Bronchial epithelial cell (primary cell): Measurements from ENCODE around the gene EPSTI1. TPM values are rescaled to one million over a fixed set of nuclear protein-coding genes. Genes with fewer than 3 reads are reported as not detected.

Source experiments
- DNase-seq: peaks from one replicate; pipeline ENCODE4 v3.0.0-alpha.2; 2010; ENCODE audit warnings: low read depth
- FAIRE-seq: peaks from 2 replicates; lab custom pipeline; 2011; peaks lifted over from hg19 to GRCh38; lab: Jason Lieb, UNC
- H3K27me3 ChIP-seq: 2 replicates; pipeline ENCODE4 v1.5.1; 2011; ENCODE audit warnings: low read length; ENCODE audit not compliant: control insufficient read depth, insufficient read depth
- H3K36me3 ChIP-seq: 2 replicates; pipeline ENCODE4 v1.5.1; 2011; ENCODE audit warnings: low read length; ENCODE audit not compliant: control insufficient read depth, insufficient read depth
- H3K4me3 ChIP-seq: 2 replicates; pipeline ENCODE4 v1.5.1; 2011; ENCODE audit warnings: mild to moderate bottlenecking, low read depth, low read length, control low read depth
- total RNA-seq: library from RNA; depleted of rRNA; stranded (reverse); fragments of >200 nt; gene quantifications from 2 replicates; pipeline ENCODE4 v1.2.1, GENCODE V29; 2014
- TF ChIP-seq, protein P1 (sequence below): IDR thresholded peaks from 2 replicates; pipeline ENCODE4 v1.5.1; 2011; ENCODE audit warnings: mild to moderate bottlenecking, moderate library complexity, low read length, control low read depth, inconsistent platforms; ENCODE audit not compliant: insufficient read depth, severe bottlenecking

Gene EPSTI1
- total RNA-seq, 1 donor from 2014 or later = 0.53 TPM

DNA sequence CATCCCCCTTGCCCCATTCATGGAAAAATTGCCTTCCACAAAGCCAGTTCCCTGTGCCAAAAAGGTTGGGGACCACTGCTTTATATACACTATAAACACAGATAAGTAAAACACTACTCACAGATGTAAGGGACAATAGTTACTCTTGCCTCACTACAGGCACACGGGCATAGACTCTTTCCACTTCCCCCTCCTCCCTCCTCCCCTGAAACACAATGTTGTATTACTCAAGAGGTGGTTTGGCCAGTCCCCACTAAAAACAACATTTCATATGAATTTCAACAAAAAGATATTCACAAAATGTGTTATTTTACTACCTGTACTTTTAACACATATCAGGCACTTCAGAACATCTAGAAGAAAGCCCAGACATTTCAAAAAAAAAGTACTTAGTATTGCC lies 45.1 kb downstream of the EPSTI1 start:
- FAIRE-seq (no peak), DNase-seq (no peak)
- H3K36me3 ChIP-seq = no peaks in the 10 kb centered on the region
- no peaks in the 10 kb centered on the region for H3K27me3 ChIP-seq
- TF ChIP-seq, protein P1, sequence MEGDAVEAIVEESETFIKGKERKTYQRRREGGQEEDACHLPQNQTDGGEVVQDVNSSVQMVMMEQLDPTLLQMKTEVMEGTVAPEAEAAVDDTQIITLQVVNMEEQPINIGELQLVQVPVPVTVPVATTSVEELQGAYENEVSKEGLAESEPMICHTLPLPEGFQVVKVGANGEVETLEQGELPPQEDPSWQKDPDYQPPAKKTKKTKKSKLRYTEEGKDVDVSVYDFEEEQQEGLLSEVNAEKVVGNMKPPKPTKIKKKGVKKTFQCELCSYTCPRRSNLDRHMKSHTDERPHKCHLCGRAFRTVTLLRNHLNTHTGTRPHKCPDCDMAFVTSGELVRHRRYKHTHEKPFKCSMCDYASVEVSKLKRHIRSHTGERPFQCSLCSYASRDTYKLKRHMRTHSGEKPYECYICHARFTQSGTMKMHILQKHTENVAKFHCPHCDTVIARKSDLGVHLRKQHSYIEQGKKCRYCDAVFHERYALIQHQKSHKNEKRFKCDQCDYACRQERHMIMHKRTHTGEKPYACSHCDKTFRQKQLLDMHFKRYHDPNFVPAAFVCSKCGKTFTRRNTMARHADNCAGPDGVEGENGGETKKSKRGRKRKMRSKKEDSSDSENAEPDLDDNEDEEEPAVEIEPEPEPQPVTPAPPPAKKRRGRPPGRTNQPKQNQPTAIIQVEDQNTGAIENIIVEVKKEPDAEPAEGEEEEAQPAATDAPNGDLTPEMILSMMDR = no peak
- no peak overlapping the region for H3K4me3 ChIP-seq

DNA sequence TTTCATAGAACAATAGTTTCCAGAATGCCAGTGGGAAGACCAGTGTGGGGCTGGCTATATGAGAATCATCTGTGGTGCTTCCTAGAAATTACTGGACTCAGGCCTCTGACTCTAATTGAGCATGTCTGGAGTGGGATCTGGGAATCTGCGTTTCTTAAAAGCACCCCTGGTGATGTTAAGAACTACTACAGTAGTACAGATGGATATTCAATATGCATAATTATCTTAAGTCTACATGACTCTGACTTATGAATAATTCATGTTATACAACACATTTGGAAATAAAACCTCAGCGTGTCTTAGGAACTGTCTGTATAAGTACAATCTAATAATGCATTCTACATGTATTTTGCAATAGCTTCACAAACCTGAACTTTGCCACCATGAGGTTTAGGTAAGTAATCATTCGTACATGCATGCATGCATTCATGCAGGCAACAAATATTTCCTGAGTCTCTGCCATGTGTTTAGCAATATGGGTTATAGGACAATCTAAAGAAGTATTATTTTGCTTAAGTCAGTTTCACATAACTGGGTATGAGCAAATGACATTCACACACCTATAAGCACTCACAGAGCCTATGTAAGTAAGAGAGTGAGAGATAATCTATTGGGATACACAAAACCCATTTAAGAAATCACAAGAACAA lies 62.0 kb downstream of the EPSTI1 start:
- TF ChIP-seq, protein P1 = no peak
- Histone ChIP-seq H3K36me3 (no peaks in the 10 kb centered on the region), H3K4me3 (no peak overlapping the region), H3K27me3 (no peaks in the 10 kb centered on the region)
- FAIRE-seq (no peak), DNase-seq (no peak)

DNA sequence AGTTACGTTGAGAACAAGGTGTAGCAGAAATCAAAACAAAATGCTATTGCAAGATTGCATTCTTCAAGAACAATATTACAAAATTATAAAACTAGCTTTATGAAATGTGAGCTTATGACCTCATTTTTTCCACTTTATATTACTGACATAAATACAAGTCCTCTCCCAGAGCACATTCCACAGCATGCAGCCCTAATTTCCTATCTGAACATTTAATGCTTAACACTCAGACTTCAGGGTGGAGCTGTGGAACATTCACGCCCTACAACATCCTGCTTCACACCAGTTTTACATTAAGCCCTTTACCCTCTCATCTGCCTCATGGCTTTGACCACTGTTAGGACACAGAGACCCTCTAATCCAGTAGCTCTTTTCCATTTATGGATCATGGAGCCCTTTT lies 65.5 kb downstream of the EPSTI1 start:
- Histone ChIP-seq H3K27me3 (no peaks in the 10 kb centered on the region), H3K4me3 (no peak overlapping the region), H3K36me3 (no peaks in the 10 kb centered on the region)
- DNase-seq (no peak), FAIRE-seq (no peak)
- TF ChIP-seq, protein P1 = no peak

DNA sequence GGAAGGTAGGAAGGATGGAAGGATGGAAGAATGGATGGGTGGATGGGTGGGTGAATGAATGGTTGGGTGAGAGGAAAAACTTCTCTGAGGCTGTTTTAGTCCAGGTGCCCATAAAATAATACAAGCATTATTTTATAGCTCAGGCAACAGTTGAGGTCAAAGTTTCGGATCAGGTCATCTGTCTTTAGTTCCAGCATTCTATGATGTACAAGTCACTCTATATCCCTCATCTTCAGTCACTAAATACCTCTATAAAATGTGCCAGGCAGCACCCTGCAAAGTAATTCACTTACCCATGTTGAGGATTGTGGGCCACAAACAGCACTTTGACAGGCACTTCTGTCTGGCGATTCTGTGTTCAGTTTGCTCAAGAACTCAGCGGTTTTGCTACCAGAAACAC lies 66.0 kb downstream of the EPSTI1 start:
- TF ChIP-seq, protein P1 = no peak
- DNase-seq (no peak), FAIRE-seq (no peak)
- Histone ChIP-seq H3K4me3 (no peak overlapping the region), H3K27me3 (no peaks in the 10 kb centered on the region), H3K36me3 (no peaks in the 10 kb centered on the region)

DNA sequence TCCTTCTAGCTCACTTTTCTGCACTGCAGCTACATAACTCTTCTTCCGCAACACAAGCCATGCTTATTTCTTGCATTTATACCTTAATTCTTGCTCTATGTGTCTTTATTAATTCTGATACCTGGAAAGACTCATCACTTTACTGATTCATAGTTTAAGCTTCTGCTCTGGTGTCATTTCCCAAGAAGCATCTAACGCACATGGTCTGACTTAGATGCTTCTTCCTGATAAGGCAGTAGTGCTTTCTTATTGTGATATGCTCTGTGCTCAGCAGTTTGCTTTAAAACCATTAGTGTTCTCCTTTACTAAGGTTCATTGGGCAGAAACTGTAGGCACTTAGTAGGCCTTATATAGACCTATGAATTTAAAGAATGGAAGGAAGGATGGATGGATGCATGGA lies 66.4 kb downstream of the EPSTI1 start:
- no peaks in the 10 kb centered on the region for H3K27me3 ChIP-seq
- DNase-seq = no peak
- TF ChIP-seq, protein P1 = no peak
- H3K4me3 ChIP-seq = no peak overlapping the region
- no peak for FAIRE-seq
- H3K36me3 ChIP-seq = no peaks in the 10 kb centered on the region

DNA sequence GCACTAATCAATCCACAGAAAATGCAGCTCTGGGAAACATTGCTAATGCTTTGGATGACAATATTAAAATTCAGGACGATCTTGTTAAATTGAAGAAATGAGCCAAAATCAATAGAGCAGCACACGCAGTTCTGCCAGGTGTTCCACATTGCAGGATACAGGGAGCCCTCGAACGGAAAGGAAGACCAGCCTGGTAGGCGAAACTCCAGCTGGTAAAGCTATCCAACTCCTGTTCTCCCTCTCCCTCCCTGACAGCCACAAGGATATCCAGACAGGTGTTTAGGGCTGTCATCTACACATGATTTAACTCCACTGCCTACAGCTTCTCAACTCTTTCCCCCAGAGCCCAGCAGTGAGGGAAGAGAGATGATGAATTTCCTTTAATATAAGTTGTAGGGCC lies 67.7 kb downstream of the EPSTI1 start:
- Histone ChIP-seq H3K4me3 (no peak overlapping the region), H3K27me3 (no peaks in the 10 kb centered on the region), H3K36me3 (no peaks in the 10 kb centered on the region)
- TF ChIP-seq, protein P1 = no peak
- FAIRE-seq = no peak
- no peak for DNase-seq
